HCT116 (cell line): ENCODE data around the gene IRAK4. TPM values are rescaled to one million over a fixed set of nuclear protein-coding genes. Genes with fewer than 3 reads are reported as not detected.
A peak's percentile ranks its signal among the peaks of the same experiment; 100 is the strongest.

Experiments
- ATAC-seq: fragments of 200-7000 bp; cut with Tn5 transposase; 2 replicates; pipeline ENCODE4 v1.9.1; 2020; ENCODE audit warnings: mild to moderate bottlenecking, moderate library complexity
- BruUV-seq: library from RNA; stranded (reverse); fragments of 400-500 nt; replicated peaks from 2 replicates; lab custom pipeline; 2021; lab: Mats Ljungman, UMichigan
- CTCF ChIA-PET: fragments of 300-600 bp; sonication (Branson Sonifier 250); formaldehyde crosslinking; loops from one replicate; lab custom pipeline; 2021; ENCODE audit warnings: antibody characterized with exemption; lab: Charles Lee
- POLR2A ChIA-PET: fragments of 300-600, 350-600 bp; sonication (Branson Sonifier 250); formaldehyde crosslinking; loops from one replicate; lab custom pipeline; 2021; ENCODE audit warnings: antibody characterized with exemption; lab: Charles Lee
- RAD21 ChIA-PET, 2 experiments: fragments of 300-600 bp; sonication (Branson Sonifier 250); formaldehyde crosslinking; loops; one replicate each; lab custom pipeline; 2023; ENCODE audit warnings: low total read pairs in 2 of 2; ENCODE audit not compliant: uncharacterized antibody in 2 of 2, unreplicated experiment in 2 of 2, low non-redundant PET in 1 of 2; lab: Charles Lee
- DNase-seq: peaks from one replicate; pipeline ENCODE4 v3.0.0-alpha.2; 2010; ENCODE audit warnings: low read depth, low spot score
- H2AFZ ChIP-seq: fragments of 200-600 bp; shearing (Covaris generic), sonication (generic); 2 replicates; pipeline ENCODE4 v1.6.1; 2017; ENCODE audit warnings: low read depth, mixed run types, mixed read lengths, antibody characterized with exemption, low read length; ENCODE audit not compliant: poor library complexity, severe bottlenecking
- H3K27ac ChIP-seq: 2 replicates; pipeline ENCODE4 v1.5.1; 2012; ENCODE audit warnings: low read depth, low read length
- H3K27me3 ChIP-seq: fragments of 200-600 bp; sonication (generic); 2 replicates; pipeline ENCODE4 v1.6.1; 2016; ENCODE audit warnings: mixed run types, low read length, mixed read lengths; ENCODE audit not compliant: insufficient read depth
- H3K36me3 ChIP-seq, 2 experiments: fragments of 200-500 bp in 1 of 2; fragments of 200-600 bp in 1 of 2; sonication (Bioruptor generic) in 1 of 2; sonication (generic) in 1 of 2; 2 replicates each; pipeline versions ENCODE4 v1.5.1 to v1.6.1; 2014 to 2016; ENCODE audit warnings: low read length in 2 of 2, inconsistent platforms in 1 of 2, mixed read lengths in 1 of 2, mixed run types in 1 of 2; ENCODE audit not compliant: insufficient read depth in 2 of 2, control insufficient read depth in 1 of 2
- H3K4me1 ChIP-seq, 2 experiments: fragments of 200-600 bp in 1 of 2; sonication (generic) in 1 of 2; 2 replicates each; pipeline versions ENCODE4 v1.5.1 to v1.6.1; 2012 to 2017; ENCODE audit warnings: low read length in 2 of 2, inconsistent platforms in 1 of 2, mild to moderate bottlenecking in 1 of 2, mixed read lengths in 1 of 2, mixed run types in 1 of 2, moderate library complexity in 1 of 2; ENCODE audit not compliant: insufficient read depth in 2 of 2, control insufficient read depth in 1 of 2
- H3K4me2 ChIP-seq: fragments of 200-600 bp; sonication (generic); 2 replicates; pipeline ENCODE4 v1.6.1; 2017; ENCODE audit warnings: mixed run types, low read length, mixed read lengths
- H3K4me3 ChIP-seq, 2 experiments: fragments of 200-600 bp in 1 of 2; sonication (generic) in 1 of 2; replicated peaks in 1 of 2; 2 replicates each; pipeline ENCODE4 v1.5.1; 2011 to 2016; ENCODE audit warnings: low read length in 2 of 2, control low read depth in 1 of 2, low read depth in 1 of 2, mild to moderate bottlenecking in 1 of 2, mixed read lengths in 1 of 2, mixed run types in 1 of 2
- H3K79me2 ChIP-seq: fragments of 200-600 bp; sonication (generic); 2 replicates; pipeline ENCODE4 v1.6.1; 2017; ENCODE audit warnings: mild to moderate bottlenecking, mixed run types, low read length, moderate library complexity, mixed read lengths; ENCODE audit not compliant: insufficient read depth
- H3K9ac ChIP-seq: fragments of 200-600 bp; sonication (generic); 2 replicates; pipeline ENCODE4 v1.6.1; 2016; ENCODE audit warnings: low read length, mixed read lengths
- H3K9me2 ChIP-seq: fragments of 200-600 bp; sonication (generic), shearing (Covaris generic); 2 replicates; pipeline ENCODE4 v1.6.1; 2017; ENCODE audit warnings: mixed run types, mild to moderate bottlenecking, moderate library complexity; ENCODE audit not compliant: insufficient read depth
- H3K9me3 ChIP-seq, 2 experiments: fragments of 200-500 bp in 1 of 2; fragments of 200-600 bp in 1 of 2; sonication (Bioruptor generic) in 1 of 2; sonication (generic) in 1 of 2; 2 replicates each; pipeline ENCODE4 v1.6.1; 2014 to 2017; ENCODE audit warnings: low read length in 2 of 2, mixed read lengths in 2 of 2, inconsistent platforms in 1 of 2, low read depth in 1 of 2, mild to moderate bottlenecking in 1 of 2, mixed run types in 1 of 2, moderate library complexity in 1 of 2; ENCODE audit not compliant: control insufficient read depth in 1 of 2, insufficient read depth in 1 of 2
- H4K20me1 ChIP-seq: fragments of 200-600 bp; sonication (generic), shearing (Covaris generic); 2 replicates; pipeline ENCODE4 v1.6.1; 2017; ENCODE audit warnings: mixed run types, mild to moderate bottlenecking, moderate library complexity; ENCODE audit not compliant: insufficient read depth
- CBX3 ChIP-seq: IDR thresholded peaks from 2 replicates; pipeline ENCODE4 v1.6.1; 2012; ENCODE audit warnings: low read depth
- CEBPB ChIP-seq: IDR thresholded peaks from 2 replicates; pipeline ENCODE4 v1.6.1; 2012; ENCODE audit warnings: low read depth
- CTCF ChIP-seq, 3 experiments: fragments of 200-600 bp in 1 of 3; sonication (generic) in 1 of 3; IDR thresholded peaks in 2 of 3; conservative IDR thresholded peaks in 1 of 3; 2 replicates each; pipeline ENCODE4 v1.5.1; 2012 to 2017; ENCODE audit warnings: low read depth in 2 of 3, low read length in 2 of 3, antibody characterized with exemption in 1 of 3, borderline replicate concordance in 1 of 3, control low read depth in 1 of 3, mild to moderate bottlenecking in 1 of 3, mixed read lengths in 1 of 3, mixed run types in 1 of 3, moderate library complexity in 1 of 3; ENCODE audit not compliant: insufficient read depth in 1 of 3
- EGR1 ChIP-seq: IDR thresholded peaks from 2 replicates; pipeline ENCODE4 v1.6.1; 2012; ENCODE audit warnings: low read depth
- ELF1 ChIP-seq: IDR thresholded peaks from 2 replicates; pipeline ENCODE4 v1.6.1; 2012; ENCODE audit warnings: low read depth, borderline replicate concordance
- EZH2 ChIP-seq: fragments of 200-600 bp; sonication (generic); IDR thresholded peaks from 2 replicates; pipeline ENCODE4 v1.6.1; 2017; ENCODE audit warnings: antibody characterized with exemption, mixed run types
- EZH2phosphoT487 ChIP-seq: fragments of 200-600 bp; IDR thresholded peaks from 2 replicates; pipeline ENCODE4 v1.6.1; 2018; ENCODE audit warnings: antibody characterized with exemption, borderline replicate concordance
- FOSL1 ChIP-seq: IDR thresholded peaks from 2 replicates; pipeline ENCODE4 v1.6.1; 2012; ENCODE audit warnings: low read depth
- JUND ChIP-seq: IDR thresholded peaks from 2 replicates; pipeline ENCODE4 v1.6.1; 2012
- MAX ChIP-seq: IDR thresholded peaks from 2 replicates; pipeline ENCODE4 v1.6.1; 2012
- POLR2A ChIP-seq: IDR thresholded peaks from 2 replicates; pipeline ENCODE4 v1.7.0; 2011; ENCODE audit warnings: borderline replicate concordance; ENCODE audit not compliant: insufficient read depth, insufficient read length; ENCODE audit errors: extremely low read depth
- POLR2AphosphoS5 ChIP-seq: IDR thresholded peaks from 2 replicates; pipeline ENCODE4 v1.6.1; 2011; ENCODE audit warnings: mild to moderate bottlenecking, low read depth, low read length, moderate library complexity
- RAD21 ChIP-seq: IDR thresholded peaks from 2 replicates; pipeline ENCODE4 v1.6.1; 2012; ENCODE audit warnings: low read depth, mild to moderate bottlenecking
- SIN3A ChIP-seq: IDR thresholded peaks from 2 replicates; pipeline ENCODE4 v1.6.1; 2012; ENCODE audit warnings: low read depth
- SRF ChIP-seq: IDR thresholded peaks from 2 replicates; pipeline ENCODE4 v1.6.1; 2012; ENCODE audit warnings: low read depth
- TCF7L2 ChIP-seq: IDR thresholded peaks from 2 replicates; pipeline ENCODE4 v1.7.0; 2011; ENCODE audit warnings: borderline replicate concordance, inconsistent platforms; ENCODE audit not compliant: insufficient read depth, insufficient read length; ENCODE audit errors: extremely low read depth
- YY1 ChIP-seq: IDR thresholded peaks from 2 replicates; pipeline ENCODE4 v1.6.1; 2011; ENCODE audit warnings: low read length, low read depth, moderate library complexity, mild to moderate bottlenecking; ENCODE audit not compliant: insufficient replicate concordance; ENCODE audit errors: extremely low read depth
- ZFX ChIP-seq: fragments of 450-650 bp; IDR thresholded peaks from 2 replicates; pipeline ENCODE4 v1.6.1; 2017
- ZNF274 ChIP-seq: fragments of 200-500 bp; sonication (Bioruptor generic); IDR thresholded peaks from 2 replicates; pipeline ENCODE4 v1.6.1; 2014; ENCODE audit warnings: mild to moderate bottlenecking, low read depth, low read length, inconsistent platforms
- intact Hi-C: fragments of 100-400 bp; cut with micrococcal nuclease; formaldehyde crosslinking; loops from 2 replicates; pipeline ENCODE4 v1.10.0; 2022
- total RNA-seq: library from RNA; stranded (reverse); gene quantifications from one replicate; pipeline ENCODE4 v1.2.1, GENCODE V29; 2021; ENCODE audit not compliant: unreplicated experiment
- TF ChIP-seq, protein P1 (sequence below): IDR thresholded peaks from 2 replicates; pipeline ENCODE4 v1.6.1; 2012

The IRAK4 gene
- total RNA-seq, 1 experiment from 2014 or later, result 6.9 TPM

GRCh38 chr12:43807386-43807785 lies 48.6 kb downstream of the IRAK4 start:
- no peak overlapping the region for H3K27ac ChIP-seq
- POLR2A ChIA-PET, result no interaction called here
- no TSS peak for BruUV-seq

DNA sequence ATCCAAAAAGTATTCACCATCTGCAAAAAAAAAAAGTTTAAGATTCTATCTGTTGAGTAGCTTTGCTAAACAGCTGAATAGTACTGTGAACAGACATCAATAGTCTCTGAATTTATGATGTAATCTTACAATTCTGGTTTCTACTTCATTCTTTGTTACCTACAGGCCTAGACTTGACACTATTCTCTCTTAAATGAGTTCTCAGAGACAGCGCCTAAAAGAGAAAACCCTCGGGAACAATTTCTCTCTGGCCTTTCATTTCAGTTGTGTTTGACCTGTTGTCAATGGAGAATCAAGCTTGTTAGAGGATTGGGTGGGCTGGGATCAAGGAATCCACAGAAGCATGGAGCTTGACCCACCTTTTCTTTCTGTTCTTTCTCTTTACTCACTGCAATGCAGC lies 53.3 kb downstream of the IRAK4 start:
- H4K20me1 ChIP-seq, result no peaks in the 10 kb centered on the region
- H3K9me2 ChIP-seq, result no peaks in the 10 kb centered on the region
- H3K36me3 ChIP-seq, result no peaks in the 10 kb centered on the region
- no peaks in the 10 kb centered on the region for H3K27me3 ChIP-seq
- H3K9me3 ChIP-seq, result no peaks in the 10 kb centered on the region
- ATAC-seq (no peak), DNase-seq (no peak)
- ChIA-PET RAD21 (no interaction called here), CTCF (no interaction called here), POLR2A (no interaction called here)
- H2AFZ ChIP-seq, result no peak overlapping the region
- intact Hi-C loops, result no loop called here
- no peaks in the 10 kb centered on the region for H3K79me2 ChIP-seq
- no peak overlapping the region for H3K4me3 ChIP-seq
- no TSS peak for BruUV-seq
- peaks cover 0 to 10% of the 10 kb centered on the region in 2 experiments; a peak in 2 of 4 replicates for H3K4me1 ChIP-seq
- H3K4me2 ChIP-seq, result no peak overlapping the region
- H3K27ac ChIP-seq, result no peak overlapping the region
- no peak overlapping the region for H3K9ac ChIP-seq
- TF ChIP-seq ZNF274, result no peak
- TF ChIP-seq CTCF (IDR thresholded peaks at IDR 0.05 in 2 of 3, conservative IDR thresholded peaks at IDR 0.05 in 1 of 3; ENCODE audit: borderline replicate concordance in 1 of 3, insufficient read depth in 1 of 3, low read depth in 2 of 3, low read length in 2 of 3), result no peak
- no peak for TF ChIP-seq ZFX
- TF ChIP-seq, protein P1, sequence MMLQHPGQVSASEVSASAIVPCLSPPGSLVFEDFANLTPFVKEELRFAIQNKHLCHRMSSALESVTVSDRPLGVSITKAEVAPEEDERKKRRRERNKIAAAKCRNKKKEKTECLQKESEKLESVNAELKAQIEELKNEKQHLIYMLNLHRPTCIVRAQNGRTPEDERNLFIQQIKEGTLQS, result no peak
- TF ChIP-seq EZH2, result no peak
- TF ChIP-seq EZH2phosphoT487, result no peak
- no peak for TF ChIP-seq FOSL1
- no peak for TF ChIP-seq SIN3A
- no peak for TF ChIP-seq CBX3
- TF ChIP-seq YY1, result no peak
- no peak for TF ChIP-seq MAX
- TF ChIP-seq ELF1, result no peak
- no peak for TF ChIP-seq EGR1
- no peak for TF ChIP-seq POLR2A
- TF ChIP-seq CEBPB, result no peak
- no peak for TF ChIP-seq SRF

More at GRCh38 chr12:43807386-43807785, 48.6 kb downstream of the IRAK4 start:
- no peak for TF ChIP-seq FOSL1
- TF ChIP-seq EZH2phosphoT487, result no peak
- TF ChIP-seq YY1, result no peak
- no peak for TF ChIP-seq POLR2A
- TF ChIP-seq CBX3, result no peak
- no peak for TF ChIP-seq ZFX
- no peak for TF ChIP-seq ZNF274
- TF ChIP-seq POLR2AphosphoS5, result no peak
- TF ChIP-seq SRF, result no peak
- TF ChIP-seq JUND, result no peak
- no peak for TF ChIP-seq RAD21
- no peak for TF ChIP-seq EZH2
- TF ChIP-seq TCF7L2, result no peak
- TF ChIP-seq, all 23 proteins: peak for 0
- H4K20me1 ChIP-seq, result no peaks in the 10 kb centered on the region
- no peaks in the 10 kb centered on the region for H3K9me2 ChIP-seq
- H3K36me3 ChIP-seq, result peaks cover 10 to 15% of the 10 kb centered on the region in 2 experiments
- CTCF ChIA-PET, result no interaction called here
- peaks cover 36% of the 10 kb centered on the region for H3K79me2 ChIP-seq
- ATAC-seq, result no peak
- H3K27me3 ChIP-seq, result no peaks in the 10 kb centered on the region
- peak overlapping the region in 1 of 2 experiments; percentile 85; a peak in 1 of 4 replicates for H3K4me3 ChIP-seq
- H3K9ac ChIP-seq, result no peak overlapping the region
- RAD21 ChIA-PET, result no interaction called here
- intact Hi-C loops, result no loop called here
- H3K4me1 ChIP-seq, result peaks cover 9 to 15% of the 10 kb centered on the region in 2 experiments
- H3K4me2 ChIP-seq, result peak overlapping the region; percentile 85
- H2AFZ ChIP-seq, result no peak overlapping the region
- no peaks in the 10 kb centered on the region for H3K9me3 ChIP-seq
- DNase-seq, result no peak
